HG02938 (cell line): Measurements from ENCODE around the gene MEAF6.

Experiments
- ATAC-seq: cut with Tn5 transposase; IDR thresholded peaks from one replicate; pipeline ENCODE4 v1.9.1; 2021; ENCODE audit warnings: mild to moderate bottlenecking, moderate library complexity; ENCODE audit not compliant: unreplicated experiment

The MEAF6 gene

GRCh38 chr1:37446874-37447273, 67.7 kb downstream of the MEAF6 start:
- ATAC-seq, result no peak

GRCh38 chr1:37442644-37443043, 71.9 kb downstream of the MEAF6 start:
- ATAC-seq, result no peak
